Natural killer cell (primary cell): ENCODE measurements around the gene DSN1. TPM values are rescaled to one million over a fixed set of nuclear protein-coding genes. Genes with fewer than 3 reads are reported as not detected.

Experiments used
- ATAC-seq, 3 donors: fragments of 150-1000 bp in 2 of 3; fragments of 200-7000 bp in 1 of 3; cut with Tn5 transposase; 1 replicate in 1 of 3; 2 replicates in 2 of 3; pipeline ENCODE4 v1.10.0; 2021; ENCODE audit warnings: mild to moderate bottlenecking in 2 of 3, moderate library complexity in 2 of 3
- DNase-seq, 2 donors: peaks; one replicate each; pipeline versions ENCODE4 v3.0.0 to v3.0.0-alpha.2; 2013 to 2021; ENCODE audit warnings: mixed read lengths in 1 of 2
- H3K27ac ChIP-seq: one replicate; pipeline ENCODE4 v1.5.1; 2013; ENCODE audit warnings: mild to moderate bottlenecking, low read length
- H3K27me3 ChIP-seq: one replicate; pipeline ENCODE4 v1.6.1; 2013; ENCODE audit warnings: low read length; ENCODE audit not compliant: control insufficient read depth, insufficient read depth
- H3K36me3 ChIP-seq: one replicate; pipeline ENCODE4 v1.6.1; 2013; ENCODE audit warnings: low read length; ENCODE audit not compliant: control insufficient read depth, insufficient read depth
- H3K4me1 ChIP-seq: one replicate; pipeline ENCODE4 v1.6.1; 2013; ENCODE audit warnings: low read length; ENCODE audit not compliant: control insufficient read depth, insufficient read depth
- H3K4me3 ChIP-seq: one replicate; pipeline ENCODE4 v1.5.1; 2013; ENCODE audit warnings: low read length
- H3K9me3 ChIP-seq: one replicate; pipeline ENCODE4 v1.6.1; 2013; ENCODE audit warnings: low read length; ENCODE audit not compliant: control insufficient read depth, insufficient read depth
- H3K27ac Mint-ChIP-seq, 2 donors: one replicate each; pipeline ENCODE4 v1.8.0; 2022; ENCODE audit warnings: mild to moderate bottlenecking in 2 of 2, mixed read lengths in 2 of 2, moderate library complexity in 1 of 2
- H3K27me3 Mint-ChIP-seq, 2 donors: one replicate each; pipeline ENCODE4 v1.8.0; 2022; ENCODE audit warnings: low read depth in 2 of 2, mixed read lengths in 2 of 2
- H3K36me3 Mint-ChIP-seq: one replicate; pipeline ENCODE4 v1.8.0; 2022; ENCODE audit warnings: mixed read lengths
- H3K4me1 Mint-ChIP-seq, 2 donors: one replicate each; pipeline ENCODE4 v1.8.0; 2022; ENCODE audit warnings: mixed read lengths in 2 of 2
- H3K4me3 Mint-ChIP-seq: one replicate; pipeline ENCODE4 v1.8.0; 2022; ENCODE audit warnings: mild to moderate bottlenecking, moderate library complexity, mixed read lengths
- H3K9me3 Mint-ChIP-seq, 2 donors: one replicate each; pipeline ENCODE4 v1.8.0; 2022; ENCODE audit warnings: mixed read lengths in 2 of 2
- CTCF ChIP-seq: fragments of 200-600 bp; IDR thresholded peaks from one replicate; pipeline ENCODE4 v1.8.0; 2022; ENCODE audit warnings: antibody characterized with exemption
- WGBS: methylation state at CpG from one replicate; pipeline ENCODE4 v1.1.7; 2013; ENCODE audit warnings: missing lambda C conversion rate; ENCODE audit not compliant: insufficient coverage; 5-methylcytosine and 5-hydroxymethylcytosine counted together
- intact Hi-C: fragments of 100-400 bp; cut with micrococcal nuclease; formaldehyde crosslinking; loops from one replicate; pipeline ENCODE4 v1.14.2; 2022
- total RNA-seq, 4 donors: library from RNA; stranded (reverse); fragments of 120-200 nt in 1 of 4; gene quantifications; one replicate each; pipeline versions ENCODE4 v1.2.3 to v1.2.4, GENCODE V29; 2013 to 2022

The DSN1 gene
- total RNA-seq, 3 donors from 2014 or later (not counting 1 experiment from before 2014, with no cell fraction given), result 15.8 to 19.1 (median 15.8) TPM

GRCh38 chr20:36818185-36818584 lies 44.6 kb upstream of the DSN1 start:
- DNase-seq, result no peak
- no peaks in the 10 kb centered on the region for H3K4me1 ChIP-seq
- no peak overlapping the region for H3K4me3 Mint-ChIP-seq
- intact Hi-C loops, result no loop called here
- H3K4me1 Mint-ChIP-seq, result no peaks in the 10 kb centered on the region
- WGBS, result 88% methylated on average over 1 of the region's 1 CpG
- no peak overlapping the region for H3K27ac ChIP-seq
- no peak overlapping the region for H3K27ac Mint-ChIP-seq
- H3K36me3 Mint-ChIP-seq, result no peaks in the 10 kb centered on the region
- no peaks in the 10 kb centered on the region for H3K9me3 Mint-ChIP-seq
- H3K4me3 ChIP-seq, result no peak overlapping the region
- TF ChIP-seq CTCF, result no peak
- no peaks in the 10 kb centered on the region for H3K27me3 Mint-ChIP-seq
- H3K36me3 ChIP-seq, result no peaks in the 10 kb centered on the region
- ATAC-seq, result no peak
- no peaks in the 10 kb centered on the region for H3K27me3 ChIP-seq
- no peaks in the 10 kb centered on the region for H3K9me3 ChIP-seq

- no peak for DNase-seq
- no peaks in the 10 kb centered on the region for H3K27me3 Mint-ChIP-seq
- Histone ChIP-seq H3K4me1 (no peaks in the 10 kb centered on the region), H3K36me3 (no peaks in the 10 kb centered on the region), H3K4me3 (no peak overlapping the region), H3K9me3 (no peaks in the 10 kb centered on the region), H3K27me3 (no peaks in the 10 kb centered on the region), H3K27ac (no peak overlapping the region)
- no peak overlapping the region for H3K4me3 Mint-ChIP-seq
- no peaks in the 10 kb centered on the region for H3K4me1 Mint-ChIP-seq
- 92% methylated on average over 3 of the region's 3 CpGs for WGBS
- H3K36me3 Mint-ChIP-seq, result no peaks in the 10 kb centered on the region
- TF ChIP-seq CTCF, result no peak
- H3K27ac Mint-ChIP-seq, result no peak overlapping the region
- no peaks in the 10 kb centered on the region for H3K9me3 Mint-ChIP-seq
- ATAC-seq, result no peak
- intact Hi-C loops, result no loop called here
Measured at GRCh38 chr20:36817496-36817895, 43.9 kb upstream of the DSN1 start.

GRCh38 chr20:36815454-36816091 lies 42.0 kb upstream of the DSN1 start:
- H3K4me1 ChIP-seq, result no peaks in the 10 kb centered on the region
- Mint-ChIP-seq H3K27ac (no peak overlapping the region), H3K4me1 (no peaks in the 10 kb centered on the region), H3K36me3 (no peaks in the 10 kb centered on the region), H3K9me3 (no peaks in the 10 kb centered on the region), H3K4me3 (no peak overlapping the region), H3K27me3 (no peaks in the 10 kb centered on the region)
- no peak for TF ChIP-seq CTCF
- no peaks in the 10 kb centered on the region for H3K9me3 ChIP-seq
- no peaks in the 10 kb centered on the region for H3K36me3 ChIP-seq
- no peaks in the 10 kb centered on the region for H3K27me3 ChIP-seq
- no peak overlapping the region for H3K27ac ChIP-seq
- DNase-seq (no peak), ATAC-seq (no peak)
- H3K4me3 ChIP-seq, result no peak overlapping the region
- 95% methylated on average over 49 of the region's 49 CpGs for WGBS
- intact Hi-C loops, result no loop called here
